ENCODE results near the gene IQCB1. TPM values are rescaled to one million over a fixed set of nuclear protein-coding genes. Genes with fewer than 3 reads are reported as not detected.

Gene IQCB1
- total and polyA plus RNA-seq, 10 of the 15 experiments (the other 5 are each of a cell fraction or from before 2014, with no cell fraction given): 36.0 to 69.4 (median 48.9) TPM

DNA sequence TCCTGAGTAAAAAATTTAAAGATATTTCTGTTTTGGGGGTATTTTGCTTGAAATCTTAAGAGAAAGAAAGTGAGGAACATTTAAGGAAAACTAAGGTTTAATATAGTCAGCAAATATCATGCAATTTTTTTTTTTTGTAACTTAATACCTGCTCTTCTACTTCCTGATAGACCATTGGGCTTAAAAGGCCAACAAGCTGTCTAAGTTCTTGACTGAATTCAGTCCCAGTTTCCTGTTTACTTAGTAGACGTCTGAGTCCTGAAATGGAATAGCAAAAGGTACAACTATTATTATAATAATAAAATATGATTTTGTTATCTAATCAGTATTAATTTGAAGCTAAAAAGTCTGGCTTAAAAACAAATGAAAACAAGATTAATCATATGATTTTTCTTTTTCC, 37.9 kb downstream of the IQCB1 start:
- no TSS peak for BruUV-seq (replicated peaks)
- Histone ChIP-seq H3K36me3 (ENCODE audit: control insufficient read depth in 2 of 2, insufficient read depth in 2 of 2, low read length in 1 of 2) (peaks cover 0 to 5% of the 10 kb centered on the region in 2 experiments; a peak in 1 of 4 replicates), H3K4me3 (no peak overlapping the region), H3K4me1 (ENCODE audit: control insufficient read depth, insufficient read depth, low read length) (peaks cover 29% of the 10 kb centered on the region), H3K27ac (ENCODE audit: control insufficient read depth, insufficient read depth) (no peak overlapping the region), H3K9ac (ENCODE audit: control insufficient read depth, insufficient read depth, low read length) (no peak overlapping the region), H3K9me3 (replicated peaks; ENCODE audit: control insufficient read depth, insufficient read depth, low read length) (no peaks in the 10 kb centered on the region), H4K20me1 (ENCODE audit: control insufficient read depth, insufficient read depth) (no peaks in the 10 kb centered on the region), H2AFZ (ENCODE audit: control insufficient read depth, low read depth, low read length) (no peak overlapping the region), H3K27me3 (replicated peaks in 1 of 2; ENCODE audit: control insufficient read depth in 2 of 2, insufficient read depth in 2 of 2, low read length in 1 of 2) (no peaks in the 10 kb centered on the region), H3K4me2 (ENCODE audit: control insufficient read depth, insufficient read depth) (no peak overlapping the region), H3K79me2 (ENCODE audit: control insufficient read depth, insufficient read depth, low read length) (no peaks in the 10 kb centered on the region; the same call in 1 of the 2 replicates)
- CTCF ChIA-PET: interaction anchor here (1.8 kb wide), 1 partner anchor 12 kb away, joined by 6 read pairs; no protein-coding TSS in a partner anchor
- DNase-seq (ENCODE audit: low read depth, low spot score): no peak
- 59% methylated on average over 1 of the region's 1 CpG for WGBS (ENCODE audit: insufficient coverage, insufficient replicate concordance, low lambda C conversion rate, missing lambda C conversion rate)
- RAD21 ChIA-PET (ENCODE audit: unreplicated experiment): interaction anchor here (5.6 kb wide), 1 partner anchor 12 kb away, joined by 51 read pairs; no protein-coding TSS in a partner anchor
- ATAC-seq: no peak
- intact Hi-C loops (cut with micrococcal nuclease; ENCODE audit: unreplicated experiment): no loop called here
- SMC1A ChIA-PET (ENCODE audit: uncharacterized antibody, unreplicated experiment): interaction anchor here (6.9 kb wide), 1 partner anchor 11 kb away, joined by 72 read pairs; no protein-coding TSS in a partner anchor
- TF ChIP-seq ZSCAN29 (IDR thresholded peaks at IDR 0.05) (no peak), BCL11A (IDR thresholded peaks at IDR 0.05; ENCODE audit: low read depth, low read length) (no peak)
- no peak for FAIRE-seq
- in situ Hi-C loops (cut with MboI): no loop called here
- POLR2A ChIA-PET: interaction anchor here (1.1 kb wide), 1 partner anchor 11 kb away, joined by 3 read pairs; no protein-coding TSS in a partner anchor

DNA sequence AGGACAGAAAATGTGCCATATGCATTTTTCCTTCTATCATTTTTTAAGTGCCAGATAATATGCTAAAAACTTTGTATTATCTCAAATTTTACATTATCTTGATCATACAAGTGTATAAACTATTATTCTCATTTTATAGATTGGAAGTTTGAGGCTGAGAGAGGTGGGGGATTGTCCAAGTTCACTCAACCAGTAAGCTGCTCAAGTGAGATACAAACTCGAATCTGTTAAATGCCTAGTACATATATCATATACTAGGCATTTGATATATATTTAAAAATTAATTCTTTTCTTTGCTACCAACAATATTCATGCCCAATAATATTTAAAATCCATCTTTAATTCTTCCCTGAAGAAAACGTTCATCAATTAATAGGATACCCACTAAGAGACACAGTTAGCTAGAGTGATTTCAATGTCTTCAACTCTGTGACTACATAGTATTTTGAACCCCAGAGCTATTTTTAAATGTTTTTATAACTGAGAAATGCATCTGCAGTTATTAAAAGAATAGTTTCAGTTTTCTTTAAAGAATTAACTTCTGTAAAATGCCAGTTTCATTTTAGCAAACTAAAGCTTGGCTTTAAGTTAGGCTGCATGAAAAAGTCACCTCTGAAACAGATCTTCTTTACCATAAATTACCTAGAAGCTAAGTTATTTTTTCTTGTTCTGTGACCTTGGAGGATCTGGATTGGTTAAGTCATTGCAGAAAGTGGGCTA, 40.4 kb downstream of the IQCB1 start:
- TF ChIP-seq MEF2A (IDR thresholded peaks at IDR 0.05; ENCODE audit: insufficient read depth, low read depth, low read length) (0 out of 2 replicates have a peak, but pooled peaks have one; percentile 51), MXI1 (IDR thresholded peaks at IDR 0.05; ENCODE audit: low read depth, low read length) (no peak)
- FAIRE-seq (peak; percentile 52), DNase-seq (ENCODE audit: low read depth, low spot score) (no peak), ATAC-seq (peak; percentile 59)
- peaks cover 29% of the 10 kb centered on the region for H3K4me1 ChIP-seq (ENCODE audit: control insufficient read depth, insufficient read depth, low read length)
- SMC1A ChIA-PET (ENCODE audit: uncharacterized antibody, unreplicated experiment): interaction anchor here (0.7 to 6.9 kb wide), 9 partner anchors 13 to 133 kb away, joined by 3 to 72 read pairs (median 4); partner anchors contain the start of genes EAF2 and IQCB1
- no TSS peak for BruUV-seq (replicated peaks)
- no peaks in the 10 kb centered on the region for H4K20me1 ChIP-seq (ENCODE audit: control insufficient read depth, insufficient read depth)
- RAD21 ChIA-PET (ENCODE audit: unreplicated experiment): interaction anchor here (1.6 to 5.6 kb wide), 7 partner anchors 12 to 218 kb away, joined by 3 to 51 read pairs (median 7); no protein-coding TSS in a partner anchor
- no peak overlapping the region for H3K9ac ChIP-seq (ENCODE audit: control insufficient read depth, insufficient read depth, low read length)
- in situ Hi-C loops (cut with MboI) (no loop called here), intact Hi-C loops (cut with micrococcal nuclease; ENCODE audit: unreplicated experiment) (no loop called here)
- H3K9me3 ChIP-seq (replicated peaks; ENCODE audit: control insufficient read depth, insufficient read depth, low read length): no peaks in the 10 kb centered on the region
- 0% methylated on average over 2 of the region's 2 CpGs for WGBS (ENCODE audit: insufficient coverage, insufficient replicate concordance, low lambda C conversion rate, missing lambda C conversion rate)
- peaks cover 0 to 9% of the 10 kb centered on the region in 2 experiments; a peak in 1 of 4 replicates for H3K36me3 ChIP-seq (ENCODE audit: control insufficient read depth in 2 of 2, insufficient read depth in 2 of 2, low read length in 1 of 2)
- peak overlapping the region; percentile 66 for H3K27ac ChIP-seq (ENCODE audit: control insufficient read depth, insufficient read depth)
- no peaks in the 10 kb centered on the region; the same call in 1 of the 2 replicates for H3K79me2 ChIP-seq (ENCODE audit: control insufficient read depth, insufficient read depth, low read length)
- CTCF ChIA-PET: interaction anchor here (1.2 to 2.4 kb wide), 3 partner anchors 8 to 36 kb away, joined by 3 to 16 read pairs (median 5); no protein-coding TSS in a partner anchor
- H3K4me3 ChIP-seq: 0 out of 2 replicates have a peak overlapping the region, but pooled peaks have one; percentile 18
- H3K4me2 ChIP-seq (ENCODE audit: control insufficient read depth, insufficient read depth): peak overlapping the region; percentile 54
- POLR2A ChIA-PET: interaction anchor here (1.6 to 1.9 kb wide), 2 partner anchors 35 to 45 kb away, joined by 5 to 8 read pairs; partner anchors contain the start of gene GOLGB1
- no peaks in the 10 kb centered on the region for H3K27me3 ChIP-seq (replicated peaks in 1 of 2; ENCODE audit: control insufficient read depth in 2 of 2, insufficient read depth in 2 of 2, low read length in 1 of 2)
- H2AFZ ChIP-seq (ENCODE audit: control insufficient read depth, low read depth, low read length): no peak overlapping the region

Data from GM12878 (cell line).